Loucy (cell line): ENCODE results near the gene GLDC.

Source experiments
- H2AFZ ChIP-seq: fragments of 200-600 bp; sonication (generic); 2 replicates; pipeline ENCODE4 v1.6.0; 2016; ENCODE audit warnings: antibody characterized with exemption, mild to moderate bottlenecking, low read length, moderate library complexity
- H3F3A ChIP-seq: fragments of 200-600 bp; 2 replicates; pipeline ENCODE4 v1.6.0; 2016; ENCODE audit warnings: antibody characterized with exemption, low read depth, mild to moderate bottlenecking
- H3K27me3 ChIP-seq: fragments of 200-600 bp; sonication (generic); 2 replicates; pipeline ENCODE4 v1.6.1; 2014; ENCODE audit warnings: low read length, mild to moderate bottlenecking; ENCODE audit not compliant: insufficient read depth, poor library complexity, severe bottlenecking
- H3K36me3 ChIP-seq: fragments of 200-600 bp; sonication (generic); 2 replicates; pipeline ENCODE4 v1.6.1; 2016; ENCODE audit warnings: low read length; ENCODE audit not compliant: insufficient read depth
- H3K4me1 ChIP-seq: fragments of 200-600 bp; sonication (generic); 2 replicates; pipeline ENCODE4 v1.5.1; 2014; ENCODE audit warnings: low read length, mild to moderate bottlenecking; ENCODE audit not compliant: insufficient read depth, poor library complexity, severe bottlenecking
- H3K4me2 ChIP-seq: fragments of 200-600 bp; sonication (generic); 2 replicates; pipeline ENCODE4 v1.6.0; 2014; ENCODE audit warnings: antibody characterized with exemption, low read length, low read depth, mild to moderate bottlenecking; ENCODE audit not compliant: poor library complexity, severe bottlenecking
- H3K4me3 ChIP-seq: fragments of 200-600 bp; sonication (generic); 2 replicates; pipeline ENCODE4 v1.5.1; 2014; ENCODE audit warnings: low read length, mild to moderate bottlenecking, mixed read lengths; ENCODE audit not compliant: poor library complexity, severe bottlenecking
- H3K79me2 ChIP-seq: fragments of 200-600 bp; sonication (generic); 2 replicates; pipeline ENCODE4 v1.6.1; 2014; ENCODE audit warnings: low read length; ENCODE audit not compliant: insufficient read depth
- H3K9ac ChIP-seq: fragments of 200-600 bp; sonication (generic); 2 replicates; pipeline ENCODE4 v1.6.0; 2014; ENCODE audit warnings: mild to moderate bottlenecking, low read depth, low read length, moderate library complexity; ENCODE audit not compliant: poor library complexity, severe bottlenecking
- H3K9me2 ChIP-seq: fragments of 200-600 bp; sonication (generic); replicated peaks from 2 replicates; pipeline ENCODE4 v1.6.1; 2016; ENCODE audit warnings: low read depth, low read length, mixed read lengths
- H3K9me3 ChIP-seq: fragments of 200-600 bp; sonication (generic); 2 replicates; pipeline ENCODE4 v1.6.1; 2014; ENCODE audit warnings: mild to moderate bottlenecking, antibody characterized with exemption, low read length, low read depth; ENCODE audit not compliant: insufficient read depth
- H4K20me1 ChIP-seq: fragments of 200-600 bp; sonication (generic); 2 replicates; pipeline ENCODE4 v1.6.0; 2014; ENCODE audit warnings: antibody characterized with exemption, low read length, mild to moderate bottlenecking; ENCODE audit not compliant: insufficient read depth, poor library complexity, severe bottlenecking
- EZH2phosphoT487 ChIP-seq: fragments of 200-600 bp; IDR thresholded peaks from 2 replicates; pipeline ENCODE4 v1.6.1; 2018; ENCODE audit warnings: antibody characterized with exemption, mild to moderate bottlenecking, moderate library complexity, borderline replicate concordance
- TF ChIP-seq, protein P1 (sequence below): fragments of 200-600 bp; sonication (generic); conservative IDR thresholded peaks from 2 replicates; pipeline ENCODE4 v1.5.1; 2014; ENCODE audit warnings: mild to moderate bottlenecking, antibody characterized with exemption, low read length

GLDC gene

DNA sequence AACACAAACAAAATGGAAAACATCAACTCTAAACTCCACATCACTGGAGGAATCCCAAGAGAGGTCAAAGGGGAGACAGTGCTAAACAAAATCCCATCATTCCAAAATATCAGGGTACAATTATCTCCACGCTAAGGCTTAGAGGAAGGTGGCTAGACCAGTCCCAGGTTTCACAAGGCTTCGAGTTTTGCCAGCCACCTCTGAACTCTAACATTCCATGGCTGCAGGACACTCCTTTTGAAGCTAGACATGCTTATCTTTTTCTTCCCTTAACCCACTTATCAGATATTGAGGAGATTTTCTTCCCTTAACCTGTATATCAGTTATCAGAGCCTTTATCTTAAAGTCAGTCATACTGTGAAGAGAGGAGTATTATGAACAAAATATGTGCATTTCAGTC lies 53.3 kb downstream of the GLDC start:
- H3K9ac ChIP-seq: no peak overlapping the region
- H3K9me3 ChIP-seq: no peaks in the 10 kb centered on the region
- no peak overlapping the region for H3K4me3 ChIP-seq
- no peaks in the 10 kb centered on the region for H3K27me3 ChIP-seq
- H3K36me3 ChIP-seq: no peaks in the 10 kb centered on the region
- H3F3A ChIP-seq: no peaks in the 10 kb centered on the region
- H3K79me2 ChIP-seq: no peaks in the 10 kb centered on the region
- no peak overlapping the region for H2AFZ ChIP-seq
- no peaks in the 10 kb centered on the region for H3K4me1 ChIP-seq
- TF ChIP-seq EZH2phosphoT487: no peak
- TF ChIP-seq, protein P1, sequence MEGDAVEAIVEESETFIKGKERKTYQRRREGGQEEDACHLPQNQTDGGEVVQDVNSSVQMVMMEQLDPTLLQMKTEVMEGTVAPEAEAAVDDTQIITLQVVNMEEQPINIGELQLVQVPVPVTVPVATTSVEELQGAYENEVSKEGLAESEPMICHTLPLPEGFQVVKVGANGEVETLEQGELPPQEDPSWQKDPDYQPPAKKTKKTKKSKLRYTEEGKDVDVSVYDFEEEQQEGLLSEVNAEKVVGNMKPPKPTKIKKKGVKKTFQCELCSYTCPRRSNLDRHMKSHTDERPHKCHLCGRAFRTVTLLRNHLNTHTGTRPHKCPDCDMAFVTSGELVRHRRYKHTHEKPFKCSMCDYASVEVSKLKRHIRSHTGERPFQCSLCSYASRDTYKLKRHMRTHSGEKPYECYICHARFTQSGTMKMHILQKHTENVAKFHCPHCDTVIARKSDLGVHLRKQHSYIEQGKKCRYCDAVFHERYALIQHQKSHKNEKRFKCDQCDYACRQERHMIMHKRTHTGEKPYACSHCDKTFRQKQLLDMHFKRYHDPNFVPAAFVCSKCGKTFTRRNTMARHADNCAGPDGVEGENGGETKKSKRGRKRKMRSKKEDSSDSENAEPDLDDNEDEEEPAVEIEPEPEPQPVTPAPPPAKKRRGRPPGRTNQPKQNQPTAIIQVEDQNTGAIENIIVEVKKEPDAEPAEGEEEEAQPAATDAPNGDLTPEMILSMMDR: no peak
- H4K20me1 ChIP-seq: no peaks in the 10 kb centered on the region
- no peaks in the 10 kb centered on the region for H3K9me2 ChIP-seq
- H3K4me2 ChIP-seq: no peak overlapping the region

DNA sequence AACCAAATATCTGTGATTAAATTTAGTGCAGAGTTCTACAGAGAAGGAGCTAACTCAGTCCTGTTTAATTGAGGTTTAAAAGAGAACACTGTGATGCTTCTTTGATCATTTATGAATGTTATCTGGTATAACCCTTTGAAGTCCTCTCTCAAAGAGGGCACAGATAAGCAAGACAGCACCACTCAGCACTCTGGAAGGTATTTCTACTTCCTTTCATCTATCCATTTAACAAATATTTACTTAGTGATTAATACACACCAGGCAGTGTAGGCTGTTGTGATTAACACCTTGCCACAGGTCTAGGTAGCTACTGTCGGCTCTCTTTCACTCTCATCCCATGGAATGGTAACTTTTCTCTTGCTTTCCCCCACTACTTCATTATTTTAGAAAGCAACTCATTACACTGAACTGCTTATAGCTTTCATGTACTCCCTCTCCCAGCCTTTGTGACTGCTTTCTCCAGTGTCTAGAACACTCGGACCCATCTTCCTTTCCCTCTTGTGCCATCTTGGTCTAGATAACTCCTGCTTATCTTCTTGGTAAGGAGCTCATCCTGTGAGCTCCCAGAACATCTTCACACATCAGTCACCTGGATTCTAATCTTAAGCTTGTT lies 54.7 kb downstream of the GLDC start:
- Histone ChIP-seq H3K4me1 (no peaks in the 10 kb centered on the region), H3K9me2 (no peaks in the 10 kb centered on the region), H3K4me2 (no peak overlapping the region), H3K9me3 (no peaks in the 10 kb centered on the region), H4K20me1 (no peaks in the 10 kb centered on the region), H3K36me3 (no peaks in the 10 kb centered on the region), H3K9ac (no peak overlapping the region), H3K4me3 (no peak overlapping the region), H3K79me2 (no peaks in the 10 kb centered on the region), H2AFZ (no peak overlapping the region; the same call in none of the 2 replicates), H3K27me3 (no peaks in the 10 kb centered on the region), H3F3A (no peaks in the 10 kb centered on the region)
- TF ChIP-seq EZH2phosphoT487: no peak
- TF ChIP-seq, protein P1: no peak

DNA sequence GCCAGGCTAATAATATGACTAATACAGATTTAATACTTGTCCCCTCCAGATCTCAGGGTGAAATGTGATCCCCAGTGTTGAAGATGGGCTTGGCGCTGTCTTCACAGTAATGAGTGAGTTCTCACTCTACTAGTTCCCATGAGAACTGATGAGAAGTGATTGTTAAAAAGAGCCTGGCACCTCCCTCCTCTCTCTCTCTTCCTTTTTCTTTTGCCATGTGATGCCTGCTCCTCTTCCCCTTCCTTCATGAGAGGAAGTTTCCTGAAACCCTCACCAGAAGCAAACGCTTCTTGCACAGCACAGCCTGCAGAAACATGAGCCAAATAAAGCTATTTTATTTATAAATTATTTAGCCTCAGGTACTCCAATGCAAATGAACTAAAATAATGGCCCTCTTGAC lies 55.2 kb downstream of the GLDC start:
- Histone ChIP-seq H4K20me1 (no peaks in the 10 kb centered on the region), H2AFZ (no peak overlapping the region; the same call in 1 of the 2 replicates), H3K27me3 (no peaks in the 10 kb centered on the region), H3K9ac (no peak overlapping the region), H3K36me3 (no peaks in the 10 kb centered on the region), H3K4me1 (no peaks in the 10 kb centered on the region), H3K9me2 (no peaks in the 10 kb centered on the region), H3K4me3 (no peak overlapping the region), H3K9me3 (no peaks in the 10 kb centered on the region), H3K79me2 (no peaks in the 10 kb centered on the region), H3F3A (no peaks in the 10 kb centered on the region), H3K4me2 (no peak overlapping the region)
- TF ChIP-seq, protein P1: no peak
- TF ChIP-seq EZH2phosphoT487: no peak
